ENCODE results near the gene VWA1.
"Not testable (repeated sequence)": the region's sequence is repeated elsewhere in the genome, so short reads cannot be mapped to it uniquely, and the experiment has no call there.

The VWA1 gene

DNA sequence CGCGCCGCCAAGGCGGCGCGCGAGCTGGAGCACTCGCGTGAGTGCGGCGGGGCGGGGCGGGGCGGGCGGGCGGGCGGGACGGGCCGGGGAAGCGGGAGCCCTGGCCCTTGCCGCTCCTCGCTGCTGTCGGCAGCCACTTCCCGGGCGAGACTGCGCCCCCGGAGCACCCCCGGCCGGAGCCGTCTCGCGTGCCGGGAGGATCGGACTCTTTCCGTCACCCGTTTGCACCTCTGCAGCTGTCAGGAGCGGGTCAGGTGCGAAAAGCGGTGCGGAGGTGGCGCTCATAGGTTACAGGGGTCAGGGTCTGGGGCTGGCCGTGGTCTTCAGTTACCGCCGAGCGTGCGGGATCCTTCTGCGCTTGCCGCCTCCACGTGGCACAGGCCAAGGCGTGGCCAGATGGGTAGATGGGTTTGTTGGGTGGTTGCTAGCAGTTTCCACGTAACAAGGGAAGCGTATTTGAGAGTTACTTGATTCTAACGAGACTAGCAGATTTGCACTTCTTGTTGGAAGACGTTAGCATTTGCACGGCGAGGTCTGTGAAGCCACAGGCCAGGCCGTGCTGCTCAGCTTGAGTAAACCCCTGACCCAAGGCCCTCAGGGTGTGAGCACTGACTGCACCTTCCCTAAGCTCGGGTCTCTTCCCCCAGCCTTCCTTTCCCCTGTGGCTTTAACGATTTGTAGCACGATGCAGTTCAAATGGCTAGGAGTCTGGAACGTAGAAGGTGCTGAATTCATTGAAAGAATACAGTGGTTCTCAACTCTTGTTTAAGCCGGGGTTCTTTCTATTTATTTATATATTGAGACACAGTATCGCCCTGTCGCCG, 36.8 kb downstream of the VWA1 start:
- H3K36me3 ChIP-seq (ENCODE audit: control insufficient read depth, low read depth, low read length); H3K4me1 ChIP-seq (ENCODE audit: control insufficient read depth, low read depth, low read length); H3K27ac ChIP-seq (ENCODE audit: low read length); H3K9me3 ChIP-seq (ENCODE audit: control insufficient read depth, low read depth, low read length); H3K27me3 ChIP-seq (ENCODE audit: control insufficient read depth, insufficient read depth, low read length): not testable (repeated sequence)
- Histone ChIP-seq H3K9ac (ENCODE audit: low read length) (peak overlapping the region; percentile 36), H3K4me3 (ENCODE audit: low read length) (peak overlapping the region; percentile 66)

DNA sequence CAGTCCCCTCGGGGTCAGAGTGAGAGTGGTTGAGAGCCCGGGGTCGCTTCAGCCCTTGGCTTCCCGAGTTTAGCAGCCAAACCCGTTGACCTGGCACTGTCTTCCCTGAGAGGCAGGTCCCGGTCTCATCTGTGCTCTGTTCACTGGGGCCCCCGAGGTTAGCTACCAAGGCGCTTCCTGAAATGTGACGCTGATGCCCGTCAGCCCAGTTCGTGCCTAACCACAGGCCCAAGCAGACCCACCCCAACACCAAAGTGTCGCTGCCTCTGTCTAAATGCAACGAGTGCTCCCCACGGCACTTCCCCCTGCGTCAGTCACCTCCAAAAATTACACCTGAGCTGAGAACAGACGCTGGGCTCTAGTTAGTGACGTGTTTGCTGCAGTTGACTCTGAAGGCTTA, 40.5 kb downstream of the VWA1 start:
- not testable (repeated sequence) for H3K9ac ChIP-seq (ENCODE audit: low read length); H3K27me3 ChIP-seq (ENCODE audit: control insufficient read depth, insufficient read depth, low read length); H3K27ac ChIP-seq (ENCODE audit: low read length); H3K4me3 ChIP-seq (ENCODE audit: low read length); H3K9me3 ChIP-seq (ENCODE audit: control insufficient read depth, low read depth, low read length); H3K4me1 ChIP-seq (ENCODE audit: control insufficient read depth, low read depth, low read length)
- peaks cover 14% of the 10 kb centered on the region for H3K36me3 ChIP-seq (ENCODE audit: control insufficient read depth, low read depth, low read length)

DNA sequence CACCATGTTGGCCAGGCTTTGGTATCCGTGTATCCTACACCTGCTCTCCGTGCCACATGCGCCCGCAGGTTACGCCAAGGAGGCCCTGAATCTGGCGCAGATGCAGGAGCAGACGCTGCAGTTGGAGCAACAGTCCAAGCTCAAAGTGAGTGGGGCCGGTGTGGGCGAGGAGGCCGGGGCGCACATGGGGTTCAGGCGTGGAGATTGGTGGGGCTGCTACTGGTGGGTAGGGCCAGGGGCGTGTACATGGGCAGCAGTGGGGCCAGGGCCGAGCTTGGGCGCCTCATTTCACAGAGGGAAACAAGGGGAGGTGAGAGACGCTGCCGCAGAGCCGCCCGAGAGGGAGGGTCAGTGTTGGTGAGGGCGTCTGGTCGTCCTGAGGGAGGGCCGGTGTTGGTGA, 41.7 kb downstream of the VWA1 start:
- H3K4me3 ChIP-seq (ENCODE audit: low read length), result no peak overlapping the region

DNA sequence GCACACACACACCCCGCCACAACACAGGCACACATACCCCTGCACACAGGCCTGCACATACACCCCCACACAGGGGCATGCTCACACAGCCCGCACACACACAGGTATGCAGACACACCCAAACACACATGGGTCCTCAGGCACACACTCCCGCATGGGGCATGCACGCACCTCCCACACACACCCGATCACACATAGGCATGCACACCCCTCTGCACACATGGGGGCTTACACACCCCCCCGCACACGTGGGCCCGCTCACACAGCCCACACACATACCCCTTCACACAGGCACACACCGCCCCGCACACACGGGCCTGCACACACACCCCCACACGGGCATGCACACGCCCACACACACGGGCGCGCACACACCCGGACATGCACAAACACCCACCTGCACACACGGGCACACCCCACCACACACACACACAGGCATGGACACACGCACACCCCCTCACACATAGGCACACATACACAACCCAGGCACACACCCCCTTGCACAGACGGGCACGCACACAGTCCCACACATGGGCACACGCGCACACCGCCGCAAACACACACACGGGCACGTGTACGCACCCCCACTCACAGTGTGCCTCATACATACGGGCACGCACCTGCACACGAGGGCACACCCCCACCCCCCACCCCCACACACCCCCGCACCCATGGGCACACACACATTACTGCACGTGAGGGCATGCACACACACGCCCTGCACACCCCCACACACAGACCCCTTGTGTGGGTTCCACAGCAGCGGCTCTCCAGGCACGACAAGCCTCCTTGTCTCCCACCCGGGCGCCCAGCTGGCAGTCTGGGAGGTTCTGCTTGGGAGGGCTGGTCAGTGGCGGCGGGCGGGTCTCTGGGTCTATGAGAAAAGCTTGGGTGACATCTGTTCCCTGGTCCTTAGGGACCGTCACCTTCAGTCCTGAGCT, 44.3 kb downstream of the VWA1 start:
- H3K9ac ChIP-seq (ENCODE audit: low read length), result no peak overlapping the region
- H3K36me3 ChIP-seq (ENCODE audit: control insufficient read depth, low read depth, low read length), result peaks cover 29% of the 10 kb centered on the region
- H3K4me3 ChIP-seq (ENCODE audit: low read length), result no peak overlapping the region
- H3K27me3 ChIP-seq (ENCODE audit: control insufficient read depth, insufficient read depth, low read length), result no peaks in the 10 kb centered on the region
- H3K27ac ChIP-seq (ENCODE audit: low read length), result no peak overlapping the region
- no peaks in the 10 kb centered on the region for H3K9me3 ChIP-seq (ENCODE audit: control insufficient read depth, low read depth, low read length)
- H3K4me1 ChIP-seq (ENCODE audit: control insufficient read depth, low read depth, low read length), result no peaks in the 10 kb centered on the region

More for the DNA sequence above, 41.7 kb downstream of the VWA1 start:
- Histone ChIP-seq H3K9me3 (ENCODE audit: control insufficient read depth, low read depth, low read length) (no peaks in the 10 kb centered on the region), H3K27me3 (ENCODE audit: control insufficient read depth, insufficient read depth, low read length) (no peaks in the 10 kb centered on the region), H3K36me3 (ENCODE audit: control insufficient read depth, low read depth, low read length) (peaks cover 14% of the 10 kb centered on the region), H3K27ac (ENCODE audit: low read length) (no peak overlapping the region), H3K4me1 (ENCODE audit: control insufficient read depth, low read depth, low read length) (no peaks in the 10 kb centered on the region), H3K9ac (ENCODE audit: low read length) (no peak overlapping the region)

DNA sequence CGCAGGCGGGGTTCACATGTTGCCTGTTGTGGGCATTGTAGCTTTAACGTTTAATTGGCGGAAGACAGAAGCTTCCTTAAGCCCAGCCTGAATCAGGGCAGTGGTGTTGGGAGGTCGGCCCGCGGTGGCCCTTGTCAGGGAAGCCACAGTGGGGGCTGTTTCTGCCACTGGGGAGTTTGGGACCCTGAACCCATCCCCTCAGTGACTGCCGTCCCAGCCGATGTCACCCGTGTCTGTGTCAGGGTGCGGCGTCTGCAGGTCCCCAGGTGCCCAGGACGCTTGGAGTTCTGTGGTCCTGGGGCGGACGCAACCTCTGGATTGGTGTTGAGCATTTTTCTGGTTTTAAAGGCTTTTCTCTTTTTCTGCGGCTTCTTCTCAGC, 45.0 kb downstream of the VWA1 start:
- H3K9ac ChIP-seq (ENCODE audit: low read length); H3K9me3 ChIP-seq (ENCODE audit: control insufficient read depth, low read depth, low read length); H3K27ac ChIP-seq (ENCODE audit: low read length); H3K4me1 ChIP-seq (ENCODE audit: control insufficient read depth, low read depth, low read length); H3K27me3 ChIP-seq (ENCODE audit: control insufficient read depth, insufficient read depth, low read length); H3K4me3 ChIP-seq (ENCODE audit: low read length): not testable (repeated sequence)
- H3K36me3 ChIP-seq (ENCODE audit: control insufficient read depth, low read depth, low read length), result peaks cover 29% of the 10 kb centered on the region

DNA sequence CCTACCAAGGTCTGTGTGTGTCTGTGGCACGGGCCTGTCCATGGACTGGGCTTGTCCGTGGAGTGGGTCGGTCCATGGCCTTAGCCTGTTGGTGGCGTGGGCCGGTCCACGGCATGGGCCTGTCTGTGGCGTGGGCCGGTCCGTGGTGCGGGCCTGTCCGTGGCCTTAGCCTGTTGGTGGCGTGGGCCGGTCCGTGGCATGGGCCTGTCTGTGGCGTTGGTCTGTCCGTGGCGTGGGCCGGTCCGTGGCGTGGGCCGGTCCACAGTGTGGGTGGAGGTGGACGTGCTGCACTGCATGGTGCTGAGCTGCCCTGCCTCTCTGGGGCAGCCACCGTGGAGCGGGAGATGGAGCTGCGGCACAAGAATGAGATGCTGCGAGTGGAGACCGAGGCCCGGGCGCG, 46.3 kb downstream of the VWA1 start:
- H3K4me3 ChIP-seq (ENCODE audit: low read length); H3K9ac ChIP-seq (ENCODE audit: low read length); H3K9me3 ChIP-seq (ENCODE audit: control insufficient read depth, low read depth, low read length); H3K27ac ChIP-seq (ENCODE audit: low read length); H3K4me1 ChIP-seq (ENCODE audit: control insufficient read depth, low read depth, low read length); H3K27me3 ChIP-seq (ENCODE audit: control insufficient read depth, insufficient read depth, low read length): not testable (repeated sequence)
- peaks cover 29% of the 10 kb centered on the region for H3K36me3 ChIP-seq (ENCODE audit: control insufficient read depth, low read depth, low read length)

DNA sequence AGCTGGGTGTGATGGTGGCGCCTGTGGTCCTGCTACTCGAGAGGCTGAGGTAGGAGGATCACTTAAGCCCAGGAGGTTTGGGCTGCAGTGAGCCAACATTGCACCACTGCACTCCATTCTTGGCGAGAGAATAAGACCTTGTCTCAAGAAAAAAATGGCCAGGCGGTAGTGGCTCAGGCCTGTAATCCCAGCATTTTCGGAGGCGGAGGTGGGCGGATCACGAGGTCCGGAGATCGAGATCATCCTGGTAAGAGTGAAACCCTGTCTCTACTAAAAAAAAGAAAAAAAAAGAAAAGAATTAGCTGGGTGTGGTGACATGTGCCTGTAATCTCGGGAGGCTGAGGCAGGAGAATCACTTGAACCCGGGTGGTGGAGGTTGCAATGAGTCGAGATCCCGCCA, 47.4 kb downstream of the VWA1 start:
- H3K36me3 ChIP-seq (ENCODE audit: control insufficient read depth, low read depth, low read length), result peaks cover 31% of the 10 kb centered on the region
- no peak overlapping the region for H3K4me3 ChIP-seq (ENCODE audit: low read length)
- no peaks in the 10 kb centered on the region for H3K4me1 ChIP-seq (ENCODE audit: control insufficient read depth, low read depth, low read length)
- H3K27ac ChIP-seq (ENCODE audit: low read length), result no peak overlapping the region
- no peaks in the 10 kb centered on the region for H3K9me3 ChIP-seq (ENCODE audit: control insufficient read depth, low read depth, low read length)
- H3K9ac ChIP-seq (ENCODE audit: low read length), result no peak overlapping the region
- H3K27me3 ChIP-seq (ENCODE audit: control insufficient read depth, insufficient read depth, low read length), result no peaks in the 10 kb centered on the region

DNA sequence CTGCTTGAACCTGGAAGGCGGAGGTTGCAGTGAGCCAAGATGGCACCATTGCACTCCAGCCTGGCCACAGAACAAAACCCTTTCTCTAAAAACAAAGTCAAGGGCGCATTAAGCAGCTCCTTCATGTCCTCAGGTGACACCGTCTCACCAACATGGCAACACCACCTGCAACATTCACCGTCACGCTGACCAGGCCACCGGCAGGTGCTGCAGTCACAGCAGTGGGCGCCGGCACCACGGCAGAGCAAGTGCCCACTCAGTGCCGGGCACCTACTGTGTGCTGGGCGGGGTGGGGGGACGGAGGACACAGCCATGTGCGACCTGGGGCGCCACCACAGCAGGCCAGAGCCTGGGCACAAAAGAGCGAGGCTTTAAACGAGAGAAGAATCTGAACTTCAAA, 48.2 kb downstream of the VWA1 start:
- H3K9me3 ChIP-seq (ENCODE audit: control insufficient read depth, low read depth, low read length), result no peaks in the 10 kb centered on the region
- no peaks in the 10 kb centered on the region for H3K4me1 ChIP-seq (ENCODE audit: control insufficient read depth, low read depth, low read length)
- H3K9ac ChIP-seq (ENCODE audit: low read length), result no peak overlapping the region
- no peak overlapping the region for H3K4me3 ChIP-seq (ENCODE audit: low read length)
- no peaks in the 10 kb centered on the region for H3K27me3 ChIP-seq (ENCODE audit: control insufficient read depth, insufficient read depth, low read length)
- no peak overlapping the region for H3K27ac ChIP-seq (ENCODE audit: low read length)
- H3K36me3 ChIP-seq (ENCODE audit: control insufficient read depth, low read depth, low read length), result peaks cover 27% of the 10 kb centered on the region

DNA sequence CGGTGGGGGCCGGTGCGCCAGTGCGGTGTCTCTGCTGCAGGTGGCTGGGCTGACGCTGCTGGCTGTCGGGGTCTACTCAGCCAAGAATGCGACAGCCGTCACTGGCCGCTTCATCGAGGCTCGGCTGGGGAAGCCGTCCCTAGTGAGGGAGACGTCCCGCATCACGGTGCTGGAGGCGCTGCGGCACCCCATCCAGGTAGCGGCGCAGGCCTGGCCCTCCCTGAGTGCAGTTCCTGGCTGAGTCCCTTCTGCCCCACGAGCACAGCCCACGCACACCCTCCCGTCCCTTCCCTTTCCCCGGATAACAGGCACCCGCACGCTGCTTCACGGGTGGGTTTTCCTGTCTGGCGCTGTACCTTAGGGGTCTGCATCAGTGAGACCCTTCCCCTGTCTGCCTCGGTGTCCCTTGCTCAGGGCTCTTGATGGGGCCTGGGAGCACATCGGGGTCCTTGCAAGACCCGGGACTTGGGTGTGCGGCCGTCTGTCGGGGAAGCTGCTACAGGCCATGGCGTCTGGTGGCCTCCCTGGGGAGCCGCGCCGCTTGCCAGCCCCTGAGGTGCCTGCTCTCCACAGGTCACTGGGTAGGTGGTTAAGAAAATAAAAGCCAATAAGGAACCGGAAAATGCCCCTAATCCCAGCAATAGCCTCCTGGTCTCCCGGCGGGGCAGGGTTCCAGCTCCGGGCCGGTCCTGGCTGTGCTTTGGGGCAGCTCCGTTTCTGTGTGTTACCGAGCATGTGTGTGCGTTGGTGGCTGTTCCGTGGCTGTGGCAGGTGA, 49.7 kb downstream of the VWA1 start:
- not testable (repeated sequence) for H3K9ac ChIP-seq (ENCODE audit: low read length); H3K9me3 ChIP-seq (ENCODE audit: control insufficient read depth, low read depth, low read length); H3K4me1 ChIP-seq (ENCODE audit: control insufficient read depth, low read depth, low read length); H3K27ac ChIP-seq (ENCODE audit: low read length); H3K4me3 ChIP-seq (ENCODE audit: low read length); H3K27me3 ChIP-seq (ENCODE audit: control insufficient read depth, insufficient read depth, low read length)
- peaks cover 31% of the 10 kb centered on the region for H3K36me3 ChIP-seq (ENCODE audit: control insufficient read depth, low read depth, low read length)

DNA sequence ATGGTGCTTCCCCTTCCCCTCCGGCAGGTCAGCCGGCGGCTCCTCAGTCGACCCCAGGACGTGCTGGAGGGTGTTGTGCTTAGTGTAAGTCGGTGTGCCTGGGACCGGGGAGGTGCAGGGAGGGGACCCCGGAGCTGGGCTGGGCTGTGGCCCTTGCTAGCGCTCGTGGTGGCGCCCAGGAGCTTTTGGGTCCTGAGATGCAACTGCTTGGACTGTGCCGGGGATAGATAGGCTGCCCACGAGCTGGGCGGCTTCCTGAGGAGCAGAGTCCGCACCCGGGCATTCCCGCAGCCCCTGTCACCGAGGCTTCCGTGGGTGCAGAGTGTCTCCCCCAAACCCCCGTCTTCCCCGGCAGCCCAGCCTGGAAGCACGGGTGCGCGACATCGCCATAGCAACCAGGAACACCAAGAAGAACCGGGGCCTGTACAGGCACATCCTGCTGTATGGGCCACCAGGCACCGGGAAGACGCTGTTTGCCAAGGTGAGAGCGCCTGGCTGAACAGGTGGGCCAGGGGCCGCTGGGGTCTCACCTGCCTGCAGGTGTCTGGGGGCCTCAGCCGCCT, 50.3 kb downstream of the VWA1 start:
- H3K9ac ChIP-seq (ENCODE audit: low read length); H3K4me3 ChIP-seq (ENCODE audit: low read length); H3K9me3 ChIP-seq (ENCODE audit: control insufficient read depth, low read depth, low read length); H3K27ac ChIP-seq (ENCODE audit: low read length); H3K27me3 ChIP-seq (ENCODE audit: control insufficient read depth, insufficient read depth, low read length); H3K4me1 ChIP-seq (ENCODE audit: control insufficient read depth, low read depth, low read length): not testable (repeated sequence)
- H3K36me3 ChIP-seq (ENCODE audit: control insufficient read depth, low read depth, low read length), result peaks cover 38% of the 10 kb centered on the region

DNA sequence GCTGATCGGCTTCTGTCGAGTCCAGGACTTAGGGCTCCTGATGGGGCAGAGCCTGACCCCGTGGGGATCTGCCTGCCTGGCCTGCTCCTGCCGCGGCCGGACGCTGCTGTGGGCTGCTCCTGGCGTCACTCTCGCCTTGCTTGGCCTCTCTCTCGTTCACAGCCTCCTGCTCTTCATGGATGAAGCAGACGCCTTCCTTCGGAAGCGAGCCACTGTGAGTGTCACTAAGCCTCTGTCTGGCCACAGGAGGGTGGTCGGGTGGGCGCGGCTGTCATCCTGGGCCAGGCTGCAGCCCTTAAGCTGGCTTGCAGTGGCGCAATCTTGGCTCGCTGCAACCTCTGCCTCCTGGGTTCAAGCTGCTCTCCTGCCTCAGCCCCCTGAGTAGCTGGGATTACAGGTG, 52.2 kb downstream of the VWA1 start:
- H3K9me3 ChIP-seq (ENCODE audit: control insufficient read depth, low read depth, low read length), result no peaks in the 10 kb centered on the region
- H3K4me1 ChIP-seq (ENCODE audit: control insufficient read depth, low read depth, low read length), result no peaks in the 10 kb centered on the region
- H3K4me3 ChIP-seq (ENCODE audit: low read length), result no peak overlapping the region
- H3K27me3 ChIP-seq (ENCODE audit: control insufficient read depth, insufficient read depth, low read length), result no peaks in the 10 kb centered on the region
- no peak overlapping the region for H3K9ac ChIP-seq (ENCODE audit: low read length)
- H3K27ac ChIP-seq (ENCODE audit: low read length), result no peak overlapping the region
- H3K36me3 ChIP-seq (ENCODE audit: control insufficient read depth, low read depth, low read length), result peaks cover 41% of the 10 kb centered on the region
